DMS 273 treated with DMSO at 0.1 percent for 48 hours (cell line): ENCODE results near the gene KIAA1210.
"Not testable (repeated sequence)": the region's sequence is repeated elsewhere in the genome, so short reads cannot be mapped to it uniquely, and the experiment has no call there.

Experiments used
- DNase-seq: peaks from one replicate; lab custom pipeline; 2025; lab: John Stamatoyannopoulos, UW

KIAA1210 gene

GRCh38 chrX:119036107-119037029 is 91.2 kb downstream of the KIAA1210 start:
- no peak for DNase-seq

GRCh38 chrX:119030990-119031389 is 96.6 kb downstream of the KIAA1210 start:
- no peak for DNase-seq

- DNase-seq, result not testable (repeated sequence)
These were observed 98.0 kb downstream of the KIAA1210 start for GRCh38 chrX:119029656-119030055.

- no peak for DNase-seq
These were observed 98.8 kb downstream of the KIAA1210 start for GRCh38 chrX:119028733-119029330.
